Liver (tissue), 9 donors: Measurements from ENCODE around the gene NSUN4. TPM values are rescaled to one million over a fixed set of nuclear protein-coding genes. Genes with fewer than 3 reads are reported as not detected.
"Not testable (repeated sequence)": the region's sequence is repeated elsewhere in the genome, so short reads cannot be mapped to it uniquely, and the experiment has no call there.

Source experiments
- DNase-seq: peaks from one replicate; pipeline ENCODE4 v3.0.0-alpha.2; 2017; ENCODE audit warnings: low spot score
- H3K27ac ChIP-seq, 2 donors: one replicate each; pipeline ENCODE4 v1.7.0; 2013; ENCODE audit warnings: inconsistent platforms in 2 of 2, low read length in 2 of 2, control low read depth in 1 of 2, low read depth in 1 of 2, mild to moderate bottlenecking in 1 of 2
- H3K27me3 ChIP-seq, 4 donors: one replicate each; pipeline versions ENCODE4 v1.6.1 to v1.7.0; 2013; ENCODE audit warnings: low read length in 3 of 4, inconsistent platforms in 1 of 4, mild to moderate bottlenecking in 1 of 4, moderate library complexity in 1 of 4; ENCODE audit not compliant: control insufficient read depth in 4 of 4, insufficient read depth in 4 of 4
- H3K36me3 ChIP-seq, 4 donors: one replicate each; pipeline versions ENCODE4 v1.6.1 to v1.7.0; 2013; ENCODE audit warnings: low read length in 3 of 4, mild to moderate bottlenecking in 3 of 4, low read depth in 1 of 4, moderate library complexity in 1 of 4; ENCODE audit not compliant: control insufficient read depth in 4 of 4, insufficient read depth in 3 of 4
- H3K4me1 ChIP-seq, 4 donors: one replicate each; pipeline versions ENCODE4 v1.6.1 to v1.7.0; 2013; ENCODE audit warnings: low read length in 3 of 4, mild to moderate bottlenecking in 3 of 4, moderate library complexity in 1 of 4; ENCODE audit not compliant: control insufficient read depth in 4 of 4, insufficient read depth in 4 of 4
- H3K4me3 ChIP-seq, 3 donors: one replicate each; pipeline versions ENCODE4 v1.6.1 to v1.7.0; 2013; ENCODE audit warnings: low read length in 3 of 3, control low read depth in 1 of 3, low read depth in 1 of 3, mild to moderate bottlenecking in 1 of 3
- H3K9ac ChIP-seq, 2 donors: one replicate each; pipeline ENCODE4 v1.7.0; 2013; ENCODE audit warnings: low read length in 2 of 2, mild to moderate bottlenecking in 2 of 2, moderate library complexity in 2 of 2, control low read depth in 1 of 2, low read depth in 1 of 2
- H3K9me3 ChIP-seq, 4 donors: one replicate each; pipeline versions ENCODE4 v1.6.1 to v1.7.0; 2013; ENCODE audit warnings: low read length in 3 of 4; ENCODE audit not compliant: control insufficient read depth in 4 of 4
- EGR1 ChIP-seq, 2 donors: IDR thresholded peaks; 2 replicates each; pipeline ENCODE4 v1.6.1; 2016 to 2018; ENCODE audit warnings: antibody characterized with exemption in 2 of 2, low read depth in 2 of 2
- FOXA1 ChIP-seq: IDR thresholded peaks from 2 replicates; pipeline ENCODE4 v1.6.1; 2016; ENCODE audit warnings: antibody characterized with exemption
- FOXA2 ChIP-seq: IDR thresholded peaks from 2 replicates; pipeline ENCODE4 v1.6.1; 2016; ENCODE audit warnings: antibody characterized with exemption
- GABPA ChIP-seq, 2 donors: IDR thresholded peaks in 1 of 2; conservative IDR thresholded peaks in 1 of 2; 2 replicates each; pipeline ENCODE4 v1.6.1; 2016; ENCODE audit warnings: antibody characterized with exemption in 2 of 2, mild to moderate bottlenecking in 1 of 2, moderate library complexity in 1 of 2
- HNF4G ChIP-seq: IDR thresholded peaks from 2 replicates; pipeline ENCODE4 v1.6.1; 2016; ENCODE audit warnings: antibody characterized with exemption
- JUND ChIP-seq, 2 donors: IDR thresholded peaks; 2 replicates each; pipeline ENCODE4 v1.6.1; 2016; ENCODE audit warnings: antibody characterized with exemption in 2 of 2
- MAX ChIP-seq: IDR thresholded peaks from 2 replicates; pipeline ENCODE4 v1.6.1; 2016; ENCODE audit warnings: antibody characterized with exemption
- NR2F2 ChIP-seq: IDR thresholded peaks from 2 replicates; pipeline ENCODE4 v1.6.1; 2016; ENCODE audit warnings: antibody characterized with exemption
- RAD21 ChIP-seq, 2 donors: IDR thresholded peaks; 2 replicates each; pipeline ENCODE4 v1.6.1; 2016; ENCODE audit warnings: antibody characterized with exemption in 2 of 2, mild to moderate bottlenecking in 2 of 2
- REST ChIP-seq: IDR thresholded peaks from 2 replicates; pipeline ENCODE4 v1.6.1; 2016; ENCODE audit warnings: antibody characterized with exemption, mild to moderate bottlenecking
- RXRA ChIP-seq, 2 donors: IDR thresholded peaks; 2 replicates each; pipeline ENCODE4 v1.6.1; 2017 to 2018; ENCODE audit warnings: antibody characterized with exemption in 2 of 2, mild to moderate bottlenecking in 1 of 2
- SP1 ChIP-seq: IDR thresholded peaks from 2 replicates; pipeline ENCODE4 v1.6.1; 2018; ENCODE audit warnings: antibody characterized with exemption, mild to moderate bottlenecking
- TAF1 ChIP-seq: conservative IDR thresholded peaks from 2 replicates; pipeline ENCODE4 v1.6.1; 2016; ENCODE audit warnings: antibody characterized with exemption, mild to moderate bottlenecking
- WGBS: extraction: QIAGEN DNeasy Blood & Tissue Kit; methylation state at CpG from one replicate; pipeline ENCODE4 v1.1.7; 2013; 5-methylcytosine and 5-hydroxymethylcytosine counted together
- polyA plus RNA-seq, 2 donors: library from polyadenylated mRNA; stranded (reverse) in 1 of 2; unstranded in 1 of 2; fragments of 200-250 nt in 1 of 2; fragments of >200 nt in 1 of 2; fragmentation: Nextera tagmentation in 1 of 2; extraction: Ambion mirVana in 1 of 2; gene quantifications; one replicate each; pipeline versions ENCODE4 v1.2.1 to v1.2.3, GENCODE V29; 2013 to 2015
- total RNA-seq, 2 donors: library from RNA; depleted of rRNA; stranded (reverse); fragments of >200 nt; gene quantifications; one replicate each; pipeline ENCODE4 v1.2.3, GENCODE V29; 2014
- TF ChIP-seq, protein P1 (sequence below): IDR thresholded peaks from 2 replicates; pipeline ENCODE4 v1.6.1; 2016; ENCODE audit warnings: antibody characterized with exemption
- TF ChIP-seq, protein P2 (sequence below): fragments of 150-350 bp; IDR thresholded peaks from 2 replicates; pipeline ENCODE4 v1.5.1; 2017; ENCODE audit warnings: improper control_type of control experiment, low read depth, low read length; ENCODE audit not compliant: missing input control
- TF ChIP-seq, protein P3 (sequence below): IDR thresholded peaks from 2 replicates; pipeline ENCODE4 v1.6.1; 2016; ENCODE audit warnings: antibody characterized with exemption
- donor health status: healthy.
- donor health status: healthy.
- donor health status: healthy.
- donor health status: healthy.
- donor health status: healthy.

The NSUN4 gene
- total and polyA plus RNA-seq, 4 donors = 7.0 to 17.2 (median 12.0) TPM

DNA sequence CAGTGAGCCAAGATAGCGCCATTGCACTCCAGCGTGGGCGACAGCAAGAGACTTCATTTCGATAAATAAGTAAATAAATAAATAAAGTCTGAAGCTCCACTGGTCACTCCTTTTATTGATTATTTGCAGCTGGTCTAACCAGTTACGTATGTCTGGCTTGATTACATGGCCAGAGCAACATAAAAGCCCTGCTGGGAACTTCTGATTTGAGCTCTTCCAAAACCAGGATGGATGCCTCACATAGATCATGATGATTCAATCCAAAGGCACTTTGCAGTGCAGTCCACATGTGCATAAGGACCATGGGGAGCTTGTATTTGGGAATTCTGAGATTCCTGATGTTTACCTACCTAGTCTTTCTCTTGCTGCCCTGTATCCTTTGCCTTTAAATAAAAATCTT lies 24.0 kb downstream of the NSUN4 start:
- H3K27me3 ChIP-seq = no peaks in the 10 kb centered on the region
- H3K4me3 ChIP-seq = no peak overlapping the region
- TF ChIP-seq RXRA (IDR thresholded peaks at IDR 0.05) (no peak), SP1 (no peak), FOXA2 (no peak), EGR1 (IDR thresholded peaks at IDR 0.05; ENCODE audit: low read depth in 2 of 2) (no peak), TAF1 (no peak), REST (no peak), FOXA1 (no peak), GABPA (IDR thresholded peaks at IDR 0.05 in 1 of 2, conservative IDR thresholded peaks at IDR 0.05 in 1 of 2) (no peak), RAD21 (IDR thresholded peaks at IDR 0.05) (no peak), NR2F2 (no peak), JUND (IDR thresholded peaks at IDR 0.05) (no peak), HNF4G (no peak), MAX (no peak)
- TF ChIP-seq, protein P1, sequence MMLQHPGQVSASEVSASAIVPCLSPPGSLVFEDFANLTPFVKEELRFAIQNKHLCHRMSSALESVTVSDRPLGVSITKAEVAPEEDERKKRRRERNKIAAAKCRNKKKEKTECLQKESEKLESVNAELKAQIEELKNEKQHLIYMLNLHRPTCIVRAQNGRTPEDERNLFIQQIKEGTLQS = no peak
- TF ChIP-seq, protein P2, sequence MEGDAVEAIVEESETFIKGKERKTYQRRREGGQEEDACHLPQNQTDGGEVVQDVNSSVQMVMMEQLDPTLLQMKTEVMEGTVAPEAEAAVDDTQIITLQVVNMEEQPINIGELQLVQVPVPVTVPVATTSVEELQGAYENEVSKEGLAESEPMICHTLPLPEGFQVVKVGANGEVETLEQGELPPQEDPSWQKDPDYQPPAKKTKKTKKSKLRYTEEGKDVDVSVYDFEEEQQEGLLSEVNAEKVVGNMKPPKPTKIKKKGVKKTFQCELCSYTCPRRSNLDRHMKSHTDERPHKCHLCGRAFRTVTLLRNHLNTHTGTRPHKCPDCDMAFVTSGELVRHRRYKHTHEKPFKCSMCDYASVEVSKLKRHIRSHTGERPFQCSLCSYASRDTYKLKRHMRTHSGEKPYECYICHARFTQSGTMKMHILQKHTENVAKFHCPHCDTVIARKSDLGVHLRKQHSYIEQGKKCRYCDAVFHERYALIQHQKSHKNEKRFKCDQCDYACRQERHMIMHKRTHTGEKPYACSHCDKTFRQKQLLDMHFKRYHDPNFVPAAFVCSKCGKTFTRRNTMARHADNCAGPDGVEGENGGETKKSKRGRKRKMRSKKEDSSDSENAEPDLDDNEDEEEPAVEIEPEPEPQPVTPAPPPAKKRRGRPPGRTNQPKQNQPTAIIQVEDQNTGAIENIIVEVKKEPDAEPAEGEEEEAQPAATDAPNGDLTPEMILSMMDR = no peak
- TF ChIP-seq, protein P3, sequence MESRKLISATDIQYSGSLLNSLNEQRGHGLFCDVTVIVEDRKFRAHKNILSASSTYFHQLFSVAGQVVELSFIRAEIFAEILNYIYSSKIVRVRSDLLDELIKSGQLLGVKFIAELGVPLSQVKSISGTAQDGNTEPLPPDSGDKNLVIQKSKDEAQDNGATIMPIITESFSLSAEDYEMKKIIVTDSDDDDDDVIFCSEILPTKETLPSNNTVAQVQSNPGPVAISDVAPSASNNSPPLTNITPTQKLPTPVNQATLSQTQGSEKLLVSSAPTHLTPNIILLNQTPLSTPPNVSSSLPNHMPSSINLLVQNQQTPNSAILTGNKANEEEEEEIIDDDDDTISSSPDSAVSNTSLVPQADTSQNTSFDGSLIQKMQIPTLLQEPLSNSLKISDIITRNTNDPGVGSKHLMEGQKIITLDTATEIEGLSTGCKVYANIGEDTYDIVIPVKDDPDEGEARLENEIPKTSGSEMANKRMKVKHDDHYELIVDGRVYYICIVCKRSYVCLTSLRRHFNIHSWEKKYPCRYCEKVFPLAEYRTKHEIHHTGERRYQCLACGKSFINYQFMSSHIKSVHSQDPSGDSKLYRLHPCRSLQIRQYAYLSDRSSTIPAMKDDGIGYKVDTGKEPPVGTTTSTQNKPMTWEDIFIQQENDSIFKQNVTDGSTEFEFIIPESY = no peak
- no peaks in the 10 kb centered on the region for H3K4me1 ChIP-seq
- H3K36me3 ChIP-seq = peaks cover 5 to 56% (median 40%) of the 10 kb centered on the region in 4 donors
- WGBS = 86% methylated on average over 5 of the region's 5 CpGs
- H3K9ac ChIP-seq = no peak overlapping the region
- H3K9me3 ChIP-seq = no peaks in the 10 kb centered on the region
- no peak for DNase-seq
- no peak overlapping the region for H3K27ac ChIP-seq

GRCh38 chr1:46365796-46366195 lies 25.2 kb downstream of the NSUN4 start:
- not testable (repeated sequence) for H3K4me3 ChIP-seq, H3K27ac ChIP-seq, DNase-seq, H3K9me3 ChIP-seq, H3K27me3 ChIP-seq, H3K9ac ChIP-seq, H3K4me1 ChIP-seq
- WGBS = 97% methylated on average over 8 of the region's 8 CpGs
- peaks cover 5 to 50% (median 34%) of the 10 kb centered on the region in 4 donors for H3K36me3 ChIP-seq
